ENCODE data around the gene ST6GALNAC2. TPM values are rescaled to one million over a fixed set of nuclear protein-coding genes. Genes with fewer than 3 reads are reported as not detected.

Gene ST6GALNAC2
- total and polyA plus RNA-seq, 7 experiments from 2014 or later = 0.48 to 7.5 (median 0.58) TPM; not detected in 4

GRCh38 chr17:76548378-76549214, 37.1 kb downstream of the ST6GALNAC2 start:
- Histone ChIP-seq H3K9me3 (ENCODE audit: control insufficient read depth in 2 of 3, low read length in 3 of 3) (no peaks in the 10 kb centered on the region), H3K27ac (ENCODE audit: low read depth, low read length) (no peak overlapping the region), H3K4me3 (ENCODE audit: low read length) (no peak overlapping the region), H3K27me3 (ENCODE audit: control insufficient read depth in 2 of 2, insufficient read depth in 2 of 2, low read length in 2 of 2) (no peaks in the 10 kb centered on the region), H3K36me3 (ENCODE audit: control insufficient read depth in 2 of 3, insufficient read depth in 3 of 3, low read length in 3 of 3) (no peaks in the 10 kb centered on the region), H3K4me1 (ENCODE audit: control insufficient read depth in 2 of 2, insufficient read depth in 2 of 2, low read length in 2 of 2) (no peaks in the 10 kb centered on the region)
- H3K27ac Mint-ChIP-seq = no peak overlapping the region
- ChIA-PET CTCF (interaction anchor here (1.3 to 1.7 kb wide), 2 partner anchors 9 to 25 kb away, joined by 4 to 6 read pairs; no protein-coding TSS in a partner anchor), POLR2A (interaction anchor here (0.8 to 1.0 kb wide), 2 partner anchors 19 to 95 kb away, joined by 3 read pairs; partner anchors contain the start of gene UBE2O)
- no peaks in the 10 kb centered on the region for H3K36me3 Mint-ChIP-seq
- H3K4me3 Mint-ChIP-seq = no peak overlapping the region
- DNase-seq = no peak
- H3K4me1 Mint-ChIP-seq = peaks cover 0 to 14% (median 4%) of the 10 kb centered on the region in 7 donors
- no peaks in the 10 kb centered on the region for H3K9me3 Mint-ChIP-seq
- ATAC-seq = no peak
- H3K27me3 Mint-ChIP-seq = peaks cover 0 to 11% (median 0%) of the 10 kb centered on the region in 5 donors
- intact Hi-C loops (cut with micrococcal nuclease) = no loop called here

DNA sequence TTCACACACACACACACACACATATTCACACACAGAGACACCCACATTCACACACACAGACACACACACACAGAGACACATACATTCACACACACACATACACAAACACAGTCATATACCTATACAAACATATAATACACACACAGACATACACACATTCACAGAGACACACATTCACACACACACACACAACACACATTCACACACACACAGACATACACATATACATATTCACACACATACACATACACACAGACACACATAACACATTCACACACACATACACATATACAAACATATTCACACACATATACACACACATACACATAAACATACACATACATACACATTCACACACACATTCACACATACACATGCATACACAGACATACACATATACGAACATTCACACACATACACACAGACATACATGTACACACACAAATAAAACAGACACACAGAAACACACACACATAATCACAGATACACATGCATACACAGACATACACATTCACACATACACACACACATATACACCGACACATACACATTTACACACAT, 37.9 kb downstream of the ST6GALNAC2 start:
- peaks cover 0 to 13% (median 2%) of the 10 kb centered on the region in 5 donors for H3K27me3 Mint-ChIP-seq

GRCh38 chr17:76547183-76547641, 38.4 kb downstream of the ST6GALNAC2 start:
- CTCF ChIA-PET = interaction anchor here (0.6 to 4.6 kb wide), 16 partner anchors 8 to 398 kb away, joined by 3 to 62 read pairs (median 3); partner anchors contain the start of genes AANAT and CYGB
- intact Hi-C loops (cut with micrococcal nuclease) = loop anchor here (1.0 to 2.0 kb wide), 5 partner anchors 24 to 168 kb away; no protein-coding TSS in a partner anchor
- no peaks in the 10 kb centered on the region for H3K4me1 ChIP-seq (ENCODE audit: control insufficient read depth in 2 of 2, insufficient read depth in 2 of 2, low read length in 2 of 2)
- H3K27me3 ChIP-seq (ENCODE audit: control insufficient read depth in 2 of 2, insufficient read depth in 2 of 2, low read length in 2 of 2) = no peaks in the 10 kb centered on the region
- Mint-ChIP-seq H3K4me1 (peaks cover 0 to 14% (median 4%) of the 10 kb centered on the region in 7 donors), H3K36me3 (no peaks in the 10 kb centered on the region), H3K27ac (no peak overlapping the region), H3K9me3 (no peaks in the 10 kb centered on the region), H3K27me3 (peaks cover 3 to 18% (median 7%) of the 10 kb centered on the region in 5 donors), H3K4me3 (no peak overlapping the region)
- peak; percentile 92 for ATAC-seq
- H3K9me3 ChIP-seq (ENCODE audit: control insufficient read depth in 2 of 3, low read length in 3 of 3) = no peaks in the 10 kb centered on the region
- H3K27ac ChIP-seq (ENCODE audit: low read depth, low read length) = no peak overlapping the region
- H3K4me3 ChIP-seq (ENCODE audit: low read length) = no peak overlapping the region
- POLR2A ChIA-PET = interaction anchor here (1.1 to 1.2 kb wide), 2 partner anchors 9 to 30 kb away, joined by 3 to 4 read pairs; no protein-coding TSS in a partner anchor
- DNase-seq = peak in 8 of 9 donors; percentile 47 to 71 (median 64)
- H3K36me3 ChIP-seq (ENCODE audit: control insufficient read depth in 2 of 3, insufficient read depth in 3 of 3, low read length in 3 of 3) = no peaks in the 10 kb centered on the region

More for the DNA sequence above, 37.9 kb downstream of the ST6GALNAC2 start:
- H3K27ac Mint-ChIP-seq = no peak overlapping the region
- intact Hi-C loops (cut with micrococcal nuclease) = loop anchor here (1.0 to 2.0 kb wide), 5 partner anchors 24 to 167 kb away; no protein-coding TSS in a partner anchor
- ChIA-PET POLR2A (interaction anchor here (1.1 kb wide), 1 partner anchor 9 kb away, joined by 3 read pairs; no protein-coding TSS in a partner anchor), CTCF (interaction anchor here (0.6 to 4.6 kb wide), 7 partner anchors 10 to 239 kb away, joined by 3 to 62 read pairs (median 4); partner anchors contain the start of gene AANAT)
- H3K36me3 Mint-ChIP-seq = no peaks in the 10 kb centered on the region
- no peaks in the 10 kb centered on the region for H3K36me3 ChIP-seq (ENCODE audit: control insufficient read depth in 2 of 3, insufficient read depth in 3 of 3, low read length in 3 of 3)
- H3K9me3 ChIP-seq (ENCODE audit: control insufficient read depth in 2 of 3, low read length in 3 of 3) = no peaks in the 10 kb centered on the region
- no peaks in the 10 kb centered on the region for H3K27me3 ChIP-seq (ENCODE audit: control insufficient read depth in 2 of 2, insufficient read depth in 2 of 2, low read length in 2 of 2)
- no peak overlapping the region for H3K27ac ChIP-seq (ENCODE audit: low read depth, low read length)
- no peaks in the 10 kb centered on the region for H3K4me1 ChIP-seq (ENCODE audit: control insufficient read depth in 2 of 2, insufficient read depth in 2 of 2, low read length in 2 of 2)
- ATAC-seq (no peak), DNase-seq (no peak)
- H3K4me1 Mint-ChIP-seq = peaks cover 0 to 14% (median 4%) of the 10 kb centered on the region in 7 donors
- H3K9me3 Mint-ChIP-seq = no peaks in the 10 kb centered on the region
- H3K4me3 ChIP-seq (ENCODE audit: low read length) = no peak overlapping the region
- no peak overlapping the region for H3K4me3 Mint-ChIP-seq

DNA sequence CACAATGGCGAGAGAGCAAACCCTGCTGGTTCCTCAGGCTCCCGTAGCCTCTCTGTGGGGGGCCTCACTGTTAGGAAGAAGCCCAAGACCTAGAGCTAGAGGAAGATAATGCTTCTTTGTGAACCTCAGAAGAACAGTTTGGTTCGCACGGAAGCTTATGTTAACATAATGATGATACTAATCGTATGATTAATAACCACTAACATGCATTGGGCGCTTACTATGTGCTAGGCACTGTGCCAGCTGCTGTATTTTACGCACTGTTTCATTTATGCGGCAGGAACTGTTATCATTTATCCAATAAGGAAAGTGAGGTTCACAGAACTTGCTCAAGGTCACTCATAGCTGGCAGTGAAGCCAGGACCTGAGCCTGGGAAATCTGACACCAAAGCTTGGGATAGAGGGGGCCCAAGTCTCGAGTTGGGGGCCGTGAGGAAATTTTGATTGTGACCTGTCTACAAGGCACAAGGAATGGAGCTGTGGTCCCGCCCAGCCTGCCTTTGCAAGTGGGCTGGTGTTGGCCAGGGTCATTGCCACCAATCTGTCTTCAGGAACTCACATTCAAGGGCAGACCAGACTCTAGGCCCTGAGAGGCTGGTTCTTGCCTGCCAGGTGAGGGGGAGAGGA, 39.0 kb downstream of the ST6GALNAC2 start:
- Histone ChIP-seq H3K9me3 (ENCODE audit: control insufficient read depth in 2 of 3, low read length in 3 of 3) (no peaks in the 10 kb centered on the region), H3K27ac (ENCODE audit: low read depth, low read length) (no peak overlapping the region), H3K4me3 (ENCODE audit: low read length) (no peak overlapping the region), H3K36me3 (ENCODE audit: control insufficient read depth in 2 of 3, insufficient read depth in 3 of 3, low read length in 3 of 3) (no peaks in the 10 kb centered on the region), H3K4me1 (ENCODE audit: control insufficient read depth in 2 of 2, insufficient read depth in 2 of 2, low read length in 2 of 2) (no peaks in the 10 kb centered on the region), H3K27me3 (ENCODE audit: control insufficient read depth in 2 of 2, insufficient read depth in 2 of 2, low read length in 2 of 2) (no peaks in the 10 kb centered on the region)
- intact Hi-C loops (cut with micrococcal nuclease) = loop anchor here (1.0 to 2.0 kb wide), 5 partner anchors 23 to 168 kb away; no protein-coding TSS in a partner anchor
- Mint-ChIP-seq H3K9me3 (no peaks in the 10 kb centered on the region), H3K36me3 (no peaks in the 10 kb centered on the region), H3K27me3 (peaks cover 4 to 24% (median 12%) of the 10 kb centered on the region in 5 donors), H3K4me3 (no peak overlapping the region), H3K27ac (no peak overlapping the region), H3K4me1 (peaks cover 0 to 12% (median 4%) of the 10 kb centered on the region in 7 donors)
- POLR2A ChIA-PET = interaction anchor here (1.1 to 1.2 kb wide), 2 partner anchors 10 to 29 kb away, joined by 3 to 4 read pairs; no protein-coding TSS in a partner anchor
- ATAC-seq (no peak), DNase-seq (no peak)
- CTCF ChIA-PET = interaction anchor here (0.6 to 4.6 kb wide), 19 partner anchors 8 to 397 kb away, joined by 3 to 62 read pairs (median 3); partner anchors contain the start of genes AANAT and CYGB

GRCh38 chr17:76545918-76546555, 39.6 kb downstream of the ST6GALNAC2 start:
- no peak overlapping the region for H3K27ac ChIP-seq (ENCODE audit: low read depth, low read length)
- intact Hi-C loops (cut with micrococcal nuclease) = loop anchor here in 1 of 2 donors (2.0 kb wide), 1 partner anchor 169 kb away; no protein-coding TSS in a partner anchor
- no peaks in the 10 kb centered on the region for H3K9me3 Mint-ChIP-seq
- no peaks in the 10 kb centered on the region for H3K36me3 ChIP-seq (ENCODE audit: control insufficient read depth in 2 of 3, insufficient read depth in 3 of 3, low read length in 3 of 3)
- DNase-seq (peak in 1 of 9 donors; percentile 2), ATAC-seq (no peak)
- no peaks in the 10 kb centered on the region for H3K4me1 ChIP-seq (ENCODE audit: control insufficient read depth in 2 of 2, insufficient read depth in 2 of 2, low read length in 2 of 2)
- no peak overlapping the region for H3K4me3 Mint-ChIP-seq
- no peak overlapping the region for H3K4me3 ChIP-seq (ENCODE audit: low read length)
- POLR2A ChIA-PET = interaction anchor here (1.0 to 1.2 kb wide), 2 partner anchors 19 to 28 kb away, joined by 3 to 4 read pairs; no protein-coding TSS in a partner anchor
- no peaks in the 10 kb centered on the region for H3K9me3 ChIP-seq (ENCODE audit: control insufficient read depth in 2 of 3, low read length in 3 of 3)
- CTCF ChIA-PET = interaction anchor here (0.6 to 4.6 kb wide), 12 partner anchors 8 to 216 kb away, joined by 3 to 62 read pairs (median 4); partner anchors contain the start of genes AANAT and CYGB
- no peak overlapping the region for H3K27ac Mint-ChIP-seq
- H3K27me3 ChIP-seq (ENCODE audit: control insufficient read depth in 2 of 2, insufficient read depth in 2 of 2, low read length in 2 of 2) = no peaks in the 10 kb centered on the region
- peaks cover 4 to 28% (median 12%) of the 10 kb centered on the region in 5 donors for H3K27me3 Mint-ChIP-seq
- H3K36me3 Mint-ChIP-seq = no peaks in the 10 kb centered on the region
- H3K4me1 Mint-ChIP-seq = peaks cover 0 to 8% (median 3%) of the 10 kb centered on the region in 7 donors
